Neutrophil (primary cell): ENCODE measurements around the gene NPFF.

Source experiments
- H3K27ac ChIP-seq: fragments of 200-600 bp; sonication (generic); 2 replicates; pipeline ENCODE4 v1.5.1; 2016; ENCODE audit warnings: mild to moderate bottlenecking, moderate library complexity
- H3K27me3 ChIP-seq: fragments of 200-600 bp; sonication (generic); 2 replicates; pipeline ENCODE4 v1.6.0; 2016; ENCODE audit warnings: mild to moderate bottlenecking
- H3K36me3 ChIP-seq: fragments of 200-600 bp; sonication (generic); 2 replicates; pipeline ENCODE4 v1.5.1; 2017
- H3K4me1 ChIP-seq, 2 experiments: fragments of 200-600 bp in 1 of 2; sonication (generic) in 1 of 2; 1 replicate in 1 of 2; 2 replicates in 1 of 2; pipeline versions ENCODE4 v1.5.1 to v1.6.1; 2013 to 2016; ENCODE audit warnings: low read depth in 1 of 2, low read length in 1 of 2, mild to moderate bottlenecking in 1 of 2, moderate library complexity in 1 of 2; ENCODE audit not compliant: control insufficient read depth in 1 of 2, insufficient read depth in 1 of 2
- H3K4me3 ChIP-seq, 2 experiments: fragments of 200-600 bp in 1 of 2; sonication (generic) in 1 of 2; 1 replicate in 1 of 2; 2 replicates in 1 of 2; pipeline ENCODE4 v1.5.1; 2013 to 2016; ENCODE audit warnings: low read depth in 1 of 2, low read length in 1 of 2, mild to moderate bottlenecking in 1 of 2, moderate library complexity in 1 of 2
- H3K9me3 ChIP-seq: fragments of 200-600 bp; sonication (generic); 2 replicates; pipeline ENCODE4 v1.5.1; 2016
- TF ChIP-seq, protein P1 (sequence below): fragments of 200-600 bp; sonication (generic); IDR thresholded peaks from 2 replicates; pipeline ENCODE4 v1.5.1; 2016; ENCODE audit warnings: antibody characterized with exemption

NPFF gene

DNA sequence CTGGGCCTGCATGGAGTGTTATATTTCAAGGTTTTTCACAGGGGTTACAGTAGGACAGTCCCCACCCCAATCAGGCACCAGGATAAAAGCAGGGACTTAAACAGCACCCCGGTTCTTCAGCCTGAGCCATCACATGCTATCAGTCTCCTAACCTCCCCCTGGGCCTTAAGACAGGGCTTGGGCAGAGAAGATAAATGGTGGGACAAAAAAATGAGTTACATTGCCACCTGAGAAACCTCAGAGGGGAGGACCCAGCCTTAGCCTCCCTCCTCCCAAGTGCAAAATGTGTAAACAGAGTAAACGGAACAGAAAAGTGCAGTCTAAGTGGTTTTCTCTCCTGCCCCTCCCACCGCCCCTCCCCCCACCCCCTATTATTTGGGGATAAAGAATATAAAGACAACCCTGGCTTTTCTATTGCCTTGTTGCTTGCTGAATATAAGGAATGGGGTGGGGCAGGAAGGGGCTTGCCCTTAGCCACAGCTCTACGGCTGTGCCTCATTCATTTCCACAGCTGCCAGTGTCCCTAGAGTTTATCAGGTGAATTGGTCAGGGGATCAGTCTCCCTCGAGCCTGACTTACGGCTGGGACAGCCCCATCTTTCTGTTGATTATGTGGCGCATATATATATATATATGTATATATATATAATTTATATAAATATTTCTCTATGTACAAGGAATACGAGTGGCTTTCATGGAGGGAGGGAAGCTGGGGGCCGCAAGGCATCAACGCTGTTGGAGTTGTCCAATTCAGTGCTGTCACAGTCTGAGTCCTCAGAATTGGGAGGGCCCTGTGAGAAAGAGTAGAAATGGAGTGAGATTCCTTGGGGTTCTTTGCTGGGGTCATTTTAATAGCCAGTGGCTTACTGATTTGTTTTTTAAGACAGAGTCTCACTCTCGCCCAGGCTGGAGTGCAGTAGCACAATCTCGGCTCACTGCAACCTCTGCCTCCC, 26.5 kb downstream of the NPFF start:
- TF ChIP-seq, protein P1, sequence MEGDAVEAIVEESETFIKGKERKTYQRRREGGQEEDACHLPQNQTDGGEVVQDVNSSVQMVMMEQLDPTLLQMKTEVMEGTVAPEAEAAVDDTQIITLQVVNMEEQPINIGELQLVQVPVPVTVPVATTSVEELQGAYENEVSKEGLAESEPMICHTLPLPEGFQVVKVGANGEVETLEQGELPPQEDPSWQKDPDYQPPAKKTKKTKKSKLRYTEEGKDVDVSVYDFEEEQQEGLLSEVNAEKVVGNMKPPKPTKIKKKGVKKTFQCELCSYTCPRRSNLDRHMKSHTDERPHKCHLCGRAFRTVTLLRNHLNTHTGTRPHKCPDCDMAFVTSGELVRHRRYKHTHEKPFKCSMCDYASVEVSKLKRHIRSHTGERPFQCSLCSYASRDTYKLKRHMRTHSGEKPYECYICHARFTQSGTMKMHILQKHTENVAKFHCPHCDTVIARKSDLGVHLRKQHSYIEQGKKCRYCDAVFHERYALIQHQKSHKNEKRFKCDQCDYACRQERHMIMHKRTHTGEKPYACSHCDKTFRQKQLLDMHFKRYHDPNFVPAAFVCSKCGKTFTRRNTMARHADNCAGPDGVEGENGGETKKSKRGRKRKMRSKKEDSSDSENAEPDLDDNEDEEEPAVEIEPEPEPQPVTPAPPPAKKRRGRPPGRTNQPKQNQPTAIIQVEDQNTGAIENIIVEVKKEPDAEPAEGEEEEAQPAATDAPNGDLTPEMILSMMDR, result no peak
- Histone ChIP-seq H3K27me3 (no peaks in the 10 kb centered on the region), H3K4me3 (no peak overlapping the region), H3K27ac (no peak overlapping the region), H3K4me1 (no peaks in the 10 kb centered on the region), H3K36me3 (peaks cover 98% of the 10 kb centered on the region), H3K9me3 (no peaks in the 10 kb centered on the region)

DNA sequence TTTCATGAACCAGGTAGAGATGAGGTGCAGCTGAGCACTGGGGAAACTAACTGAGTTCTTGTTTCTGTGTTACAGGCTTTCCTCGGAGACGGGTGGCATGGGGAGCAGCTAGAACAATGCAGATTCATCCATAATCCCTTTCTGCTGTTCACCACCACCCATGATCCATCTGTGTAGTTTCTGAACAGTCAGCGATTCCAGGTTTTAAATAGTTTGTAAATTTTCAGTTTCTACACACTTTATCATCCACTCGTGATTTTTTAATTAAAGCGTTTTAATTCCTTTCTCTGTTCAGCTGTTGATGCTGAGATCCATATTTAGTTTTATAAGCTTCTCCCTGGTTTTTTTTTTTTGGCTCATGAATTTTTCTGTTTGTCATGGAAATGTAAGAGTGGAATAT, 28.0 kb downstream of the NPFF start:
- peaks cover 99% of the 10 kb centered on the region for H3K36me3 ChIP-seq
- peak overlapping the region; percentile 4 for H3K27ac ChIP-seq
- TF ChIP-seq, protein P1, result no peak
- no peaks in the 10 kb centered on the region for H3K27me3 ChIP-seq
- no peaks in the 10 kb centered on the region for H3K4me1 ChIP-seq
- H3K4me3 ChIP-seq, result no peak overlapping the region
- H3K9me3 ChIP-seq, result no peaks in the 10 kb centered on the region

GRCh38 chr12:53478865-53479264, 28.4 kb downstream of the NPFF start:
- H3K9me3 ChIP-seq, result no peaks in the 10 kb centered on the region
- no peaks in the 10 kb centered on the region for H3K4me1 ChIP-seq
- H3K27me3 ChIP-seq, result no peaks in the 10 kb centered on the region
- TF ChIP-seq, protein P1, result no peak
- H3K27ac ChIP-seq, result peak overlapping the region; percentile 4
- H3K36me3 ChIP-seq, result peaks cover 99% of the 10 kb centered on the region
- H3K4me3 ChIP-seq, result no peak overlapping the region

GRCh38 chr12:53476769-53477209, 30.5 kb downstream of the NPFF start:
- H3K36me3 ChIP-seq, result peaks cover 99% of the 10 kb centered on the region
- H3K9me3 ChIP-seq, result no peaks in the 10 kb centered on the region
- no peak overlapping the region for H3K4me3 ChIP-seq
- no peaks in the 10 kb centered on the region for H3K4me1 ChIP-seq
- H3K27me3 ChIP-seq, result no peaks in the 10 kb centered on the region
- TF ChIP-seq, protein P1, result no peak
- no peak overlapping the region for H3K27ac ChIP-seq

DNA sequence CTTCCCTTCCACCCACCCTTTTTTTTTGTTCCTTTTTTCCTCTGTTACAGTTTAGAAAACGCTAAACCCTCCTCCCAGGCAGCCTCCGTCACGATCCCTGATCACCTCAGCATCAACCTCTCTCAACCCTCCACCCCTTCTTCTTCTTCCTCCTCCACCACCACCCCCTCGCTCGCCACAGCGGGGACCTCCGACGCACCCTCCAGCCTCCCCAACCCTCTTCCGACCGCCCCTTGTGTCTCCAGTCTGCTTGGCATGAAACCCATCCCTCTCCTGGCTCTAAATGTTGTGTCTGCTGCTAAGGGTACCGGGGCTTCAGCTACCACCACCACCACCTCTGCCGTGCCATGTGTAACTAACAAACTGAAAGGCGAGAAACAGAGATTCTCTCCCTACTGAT, 32.5 kb downstream of the NPFF start:
- Histone ChIP-seq H3K36me3 (peaks cover 100% of the 10 kb centered on the region), H3K4me3 (no peak overlapping the region), H3K4me1 (no peaks in the 10 kb centered on the region), H3K27me3 (no peaks in the 10 kb centered on the region), H3K9me3 (no peaks in the 10 kb centered on the region), H3K27ac (no peak overlapping the region)
- TF ChIP-seq, protein P1, result no peak
